GM21825 (cell line): Measurements from ENCODE around the gene THADA.
"Not testable (repeated sequence)": the region's sequence is repeated elsewhere in the genome, so short reads cannot be mapped to it uniquely, and the experiment has no call there.

Source experiments
- ATAC-seq: cut with Tn5 transposase; IDR thresholded peaks from one replicate; pipeline ENCODE4 v1.9.1; 2021; ENCODE audit warnings: mild to moderate bottlenecking, moderate library complexity; ENCODE audit not compliant: unreplicated experiment

THADA gene

GRCh38 chr2:43307046-43307445 lies 288.8 kb downstream of the THADA start:
- no peak for ATAC-seq

GRCh38 chr2:43306197-43306596 lies 289.6 kb downstream of the THADA start:
- ATAC-seq: no peak

- ATAC-seq: no peak
Observed at GRCh38 chr2:43305517-43305916, 290.3 kb downstream of the THADA start.

GRCh38 chr2:43305012-43305411 lies 290.8 kb downstream of the THADA start:
- no peak for ATAC-seq

- ATAC-seq: no peak
Observed at GRCh38 chr2:43303889-43304288, 291.9 kb downstream of the THADA start.

- ATAC-seq: no peak
Observed at GRCh38 chr2:43302961-43303494, 292.8 kb downstream of the THADA start.

- ATAC-seq: no peak
Observed at GRCh38 chr2:43302182-43302960, 293.5 kb downstream of the THADA start.

- no peak for ATAC-seq
Observed at GRCh38 chr2:43300781-43301583, 294.9 kb downstream of the THADA start.

- ATAC-seq: no peak
Observed at GRCh38 chr2:43300222-43300621, 295.6 kb downstream of the THADA start.

GRCh38 chr2:43298500-43298899 lies 297.3 kb downstream of the THADA start:
- ATAC-seq: no peak

- not testable (repeated sequence) for ATAC-seq
Observed at GRCh38 chr2:43297740-43298139, 298.1 kb downstream of the THADA start.

- ATAC-seq: no peak
Observed at GRCh38 chr2:43294973-43295603, 300.8 kb downstream of the THADA start.

- peak; percentile 99 for ATAC-seq
Observed at GRCh38 chr2:43293744-43294695, 301.8 kb downstream of the THADA start.

- no peak for ATAC-seq
Observed at GRCh38 chr2:43292851-43293743, 302.7 kb downstream of the THADA start.

- no peak for ATAC-seq
Observed at GRCh38 chr2:43292297-43292696, 303.5 kb downstream of the THADA start.

- no peak for ATAC-seq
Observed at GRCh38 chr2:43289331-43289730, 306.5 kb downstream of the THADA start.

- ATAC-seq: no peak
Observed at GRCh38 chr2:43288417-43289305, 307.2 kb downstream of the THADA start.

GRCh38 chr2:43285987-43286386 lies 309.9 kb downstream of the THADA start:
- no peak for ATAC-seq
